GM04504 (cell line): ENCODE measurements around the gene ATE1.
"Not testable (repeated sequence)": the region's sequence is repeated elsewhere in the genome, so short reads cannot be mapped to it uniquely, and the experiment has no call there.

Experiments
- DNase-seq: peaks from one replicate; pipeline ENCODE4 v3.0.0-alpha.2; 2012; ENCODE audit warnings: low read depth

The ATE1 gene

GRCh38 chr10:121927841-121928527, at the start of gene ATE1:
Gene ATE1 (minus strand): TSS chr10:121928031. CDS start chr10:121927949, 82 bp downstream.
- peak; percentile 85 for DNase-seq

GRCh38 chr10:121976607-121977006, 48.8 kb upstream of the ATE1 start:
- DNase-seq: no peak

GRCh38 chr10:121975295-121976086, 47.7 kb upstream of the ATE1 start:
- DNase-seq: no peak

GRCh38 chr10:121974535-121975294, 46.9 kb upstream of the ATE1 start, which contains the start of gene NSMCE4A:
Gene NSMCE4A (minus strand): TSS chr10:121975217. CDS start chr10:121975165, 52 bp downstream.
- DNase-seq: peak; percentile 40

- DNase-seq: no peak
Measured at GRCh38 chr10:121974019-121974534, 46.2 kb upstream of the ATE1 start.

GRCh38 chr10:121969086-121969485, 41.3 kb upstream of the ATE1 start:
- not testable (repeated sequence) for DNase-seq

GRCh38 chr10:121965996-121966395, 38.2 kb upstream of the ATE1 start:
- no peak for DNase-seq

GRCh38 chr10:121961456-121961855, 33.6 kb upstream of the ATE1 start:
- DNase-seq: no peak

- DNase-seq: no peak
Measured at GRCh38 chr10:121959671-121960070, 31.8 kb upstream of the ATE1 start.

GRCh38 chr10:121956111-121957061, 28.6 kb upstream of the ATE1 start:
- DNase-seq: no peak

- DNase-seq: peak; percentile 56
Measured at GRCh38 chr10:121952226-121952625, 24.4 kb upstream of the ATE1 start.

- no peak for DNase-seq
Measured at GRCh38 chr10:121949451-121949850, 21.6 kb upstream of the ATE1 start.

- no peak for DNase-seq
Measured at GRCh38 chr10:121949049-121949448, 21.2 kb upstream of the ATE1 start.

GRCh38 chr10:121947343-121948330, 19.8 kb upstream of the ATE1 start:
- no peak for DNase-seq

GRCh38 chr10:121942749-121943416, 15.1 kb upstream of the ATE1 start:
- DNase-seq: peak; percentile 83

- DNase-seq: no peak
Measured at GRCh38 chr10:121941532-121941931, 13.7 kb upstream of the ATE1 start.

GRCh38 chr10:121936295-121936694, 8.5 kb upstream of the ATE1 start:
- no peak for DNase-seq

GRCh38 chr10:121935702-121936101, 7.9 kb upstream of the ATE1 start:
- no peak for DNase-seq
